ENCODE measurements around the gene NIM1K.

The NIM1K gene

DNA sequence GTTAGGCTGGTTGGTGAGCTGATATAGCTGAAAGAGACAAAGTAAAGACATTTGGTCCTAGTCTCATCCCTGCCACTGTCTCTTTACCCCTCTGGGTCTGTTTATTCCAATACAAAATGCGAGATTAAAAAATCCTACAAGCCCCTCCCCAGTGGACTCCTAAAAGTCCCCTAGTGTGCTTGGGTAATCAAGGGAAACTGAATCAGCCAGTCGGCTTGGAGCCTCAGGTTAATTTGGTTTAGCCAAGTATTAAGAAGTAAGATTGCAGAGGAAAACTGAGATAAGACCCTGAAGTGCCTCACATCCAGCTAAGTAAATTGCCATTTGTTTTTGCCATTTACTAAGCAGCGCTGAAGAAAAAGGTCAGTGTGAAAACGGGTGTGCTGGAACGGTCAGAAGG is 10.4 kb downstream of the NIM1K start:
- no peak overlapping the region for H2AFZ ChIP-seq
- H3K27ac ChIP-seq = no peak overlapping the region
- no peaks in the 10 kb centered on the region for H3K36me3 ChIP-seq (ENCODE audit: control insufficient read depth, insufficient read depth, low read length)
- H3K9ac ChIP-seq = no peak overlapping the region
- no peaks in the 10 kb centered on the region for H3K4me1 ChIP-seq
- H3K79me2 ChIP-seq = peaks cover 2% of the 10 kb centered on the region
- H3K27me3 ChIP-seq (ENCODE audit: control insufficient read depth, insufficient read depth, low read length) = no peaks in the 10 kb centered on the region
- no peak overlapping the region for H3K4me3 ChIP-seq (ENCODE audit: low read depth, low read length)
- H3K4me2 ChIP-seq (ENCODE audit: low read length) = no peak overlapping the region
- TF ChIP-seq, protein P1, sequence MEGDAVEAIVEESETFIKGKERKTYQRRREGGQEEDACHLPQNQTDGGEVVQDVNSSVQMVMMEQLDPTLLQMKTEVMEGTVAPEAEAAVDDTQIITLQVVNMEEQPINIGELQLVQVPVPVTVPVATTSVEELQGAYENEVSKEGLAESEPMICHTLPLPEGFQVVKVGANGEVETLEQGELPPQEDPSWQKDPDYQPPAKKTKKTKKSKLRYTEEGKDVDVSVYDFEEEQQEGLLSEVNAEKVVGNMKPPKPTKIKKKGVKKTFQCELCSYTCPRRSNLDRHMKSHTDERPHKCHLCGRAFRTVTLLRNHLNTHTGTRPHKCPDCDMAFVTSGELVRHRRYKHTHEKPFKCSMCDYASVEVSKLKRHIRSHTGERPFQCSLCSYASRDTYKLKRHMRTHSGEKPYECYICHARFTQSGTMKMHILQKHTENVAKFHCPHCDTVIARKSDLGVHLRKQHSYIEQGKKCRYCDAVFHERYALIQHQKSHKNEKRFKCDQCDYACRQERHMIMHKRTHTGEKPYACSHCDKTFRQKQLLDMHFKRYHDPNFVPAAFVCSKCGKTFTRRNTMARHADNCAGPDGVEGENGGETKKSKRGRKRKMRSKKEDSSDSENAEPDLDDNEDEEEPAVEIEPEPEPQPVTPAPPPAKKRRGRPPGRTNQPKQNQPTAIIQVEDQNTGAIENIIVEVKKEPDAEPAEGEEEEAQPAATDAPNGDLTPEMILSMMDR (IDR thresholded peaks at IDR 0.05) = no peak
- H3K9me3 ChIP-seq (ENCODE audit: control insufficient read depth, low read length) = no peaks in the 10 kb centered on the region

- H3K4me1 ChIP-seq = no peaks in the 10 kb centered on the region
- no peak overlapping the region for H3K4me2 ChIP-seq (ENCODE audit: low read length)
- H3K36me3 ChIP-seq (ENCODE audit: control insufficient read depth, insufficient read depth, low read length) = no peaks in the 10 kb centered on the region
- TF ChIP-seq, protein P1 (IDR thresholded peaks at IDR 0.05) = no peak
- no peaks in the 10 kb centered on the region for H3K9me3 ChIP-seq (ENCODE audit: control insufficient read depth, low read length)
- H3K4me3 ChIP-seq (ENCODE audit: low read depth, low read length) = no peak overlapping the region
- peaks cover 2% of the 10 kb centered on the region for H3K79me2 ChIP-seq
- H2AFZ ChIP-seq = no peak overlapping the region
- no peak overlapping the region for H3K9ac ChIP-seq
- H3K27ac ChIP-seq = no peak overlapping the region
- H3K27me3 ChIP-seq (ENCODE audit: control insufficient read depth, insufficient read depth, low read length) = no peaks in the 10 kb centered on the region
These were observed 11.3 kb downstream of the NIM1K start for GRCh38 chr5:43203373-43203772.

- Histone ChIP-seq H3K79me2 (no peaks in the 10 kb centered on the region), H3K9ac (no peak overlapping the region), H3K36me3 (ENCODE audit: control insufficient read depth, insufficient read depth, low read length) (no peaks in the 10 kb centered on the region), H3K4me3 (ENCODE audit: low read depth, low read length) (no peak overlapping the region), H3K27ac (no peak overlapping the region), H3K9me3 (ENCODE audit: control insufficient read depth, low read length) (no peaks in the 10 kb centered on the region), H2AFZ (no peak overlapping the region), H3K4me1 (peaks cover 3% of the 10 kb centered on the region), H3K27me3 (ENCODE audit: control insufficient read depth, insufficient read depth, low read length) (no peaks in the 10 kb centered on the region), H3K4me2 (ENCODE audit: low read length) (no peak overlapping the region)
- TF ChIP-seq, protein P1 (IDR thresholded peaks at IDR 0.05) = no peak
These were observed 12.9 kb downstream of the NIM1K start for GRCh38 chr5:43204958-43205357.

DNA sequence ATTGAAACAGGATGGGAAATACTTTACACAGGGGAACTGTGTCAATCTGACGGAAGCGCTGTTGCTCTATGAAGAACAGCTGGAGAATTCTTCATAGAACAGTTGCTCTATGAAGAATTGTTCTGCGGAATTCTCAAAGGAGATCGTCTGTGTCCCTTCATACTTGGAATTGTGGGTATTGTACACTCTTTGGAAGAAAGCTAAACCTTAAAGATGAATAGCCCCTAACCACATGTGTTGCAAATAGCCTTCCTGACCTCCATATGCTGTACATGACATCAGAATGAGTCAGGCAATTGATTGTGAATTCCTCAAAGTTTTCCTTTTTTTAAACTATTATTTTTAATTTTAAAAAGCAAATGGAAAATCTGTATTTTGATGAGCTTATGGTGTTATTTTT is 15.6 kb downstream of the NIM1K start:
- Histone ChIP-seq H3K4me2 (ENCODE audit: low read length) (no peak overlapping the region), H3K36me3 (ENCODE audit: control insufficient read depth, insufficient read depth, low read length) (no peaks in the 10 kb centered on the region), H3K79me2 (no peaks in the 10 kb centered on the region), H3K27me3 (ENCODE audit: control insufficient read depth, insufficient read depth, low read length) (no peaks in the 10 kb centered on the region), H3K4me1 (peaks cover 7% of the 10 kb centered on the region), H3K4me3 (ENCODE audit: low read depth, low read length) (no peak overlapping the region), H3K9ac (no peak overlapping the region), H2AFZ (no peak overlapping the region), H3K27ac (no peak overlapping the region), H3K9me3 (ENCODE audit: control insufficient read depth, low read length) (no peaks in the 10 kb centered on the region)
- TF ChIP-seq, protein P1 (IDR thresholded peaks at IDR 0.05) = no peak

DNA sequence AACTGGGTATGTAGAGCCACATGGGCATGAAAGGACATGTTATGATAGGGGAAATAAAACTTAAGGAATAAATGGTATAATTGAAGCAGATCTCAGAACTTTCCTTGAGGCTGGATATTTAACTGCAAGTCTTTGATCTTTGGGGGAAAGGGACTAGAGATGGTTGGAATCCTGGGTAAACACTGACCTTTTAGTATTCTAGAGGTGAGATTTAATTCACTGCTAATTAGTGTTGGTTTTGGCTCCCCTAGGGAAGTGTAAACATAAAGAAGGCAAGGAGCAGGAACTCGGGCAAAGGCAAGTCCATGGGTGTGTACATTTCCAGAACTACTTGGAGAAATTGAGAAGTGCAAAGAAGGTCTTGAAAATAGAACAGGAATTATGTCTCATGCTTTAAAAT is 16.6 kb downstream of the NIM1K start:
- no peaks in the 10 kb centered on the region for H3K9me3 ChIP-seq (ENCODE audit: control insufficient read depth, low read length)
- H2AFZ ChIP-seq = no peak overlapping the region
- no peaks in the 10 kb centered on the region for H3K36me3 ChIP-seq (ENCODE audit: control insufficient read depth, insufficient read depth, low read length)
- H3K27me3 ChIP-seq (ENCODE audit: control insufficient read depth, insufficient read depth, low read length) = no peaks in the 10 kb centered on the region
- H3K4me1 ChIP-seq = peaks cover 7% of the 10 kb centered on the region
- peak overlapping the region; percentile 5 for H3K27ac ChIP-seq
- H3K79me2 ChIP-seq = no peaks in the 10 kb centered on the region
- TF ChIP-seq, protein P1 (IDR thresholded peaks at IDR 0.05) = no peak
- H3K4me2 ChIP-seq (ENCODE audit: low read length) = peak overlapping the region; percentile 51
- no peak overlapping the region for H3K4me3 ChIP-seq (ENCODE audit: low read depth, low read length)
- no peak overlapping the region for H3K9ac ChIP-seq
